A549 (cell line): ENCODE results near the gene PRKCD. TPM values are rescaled to one million over a fixed set of nuclear protein-coding genes. Genes with fewer than 3 reads are reported as not detected.

ENCODE experiments used
- ATAC-seq, 2 experiments: fragments of 200-7000 bp in 1 of 2; fragments of >200 bp in 1 of 2; cut with Nextera tagmentation in 1 of 2; cut with Tn5 transposase in 1 of 2; 3 replicates each; pipeline versions ENCODE4 v1.8.0 to v1.9.1; 2018 to 2020; ENCODE audit warnings: mild to moderate bottlenecking in 1 of 2, moderate library complexity in 1 of 2
- CTCF ChIA-PET: fragments of 300-600 bp; sonication (Branson Sonifier 250); formaldehyde crosslinking; extraction: SDS; loops from one replicate; lab custom pipeline; 2021; ENCODE audit warnings: antibody characterized with exemption, inconsistent platforms; lab: Yijun Ruan, JAX
- POLR2A ChIA-PET: fragments of 350-600 bp; formaldehyde crosslinking; extraction: SDS; loops from one replicate; lab custom pipeline; 2021; ENCODE audit warnings: antibody characterized with exemption, inconsistent platforms; lab: Yijun Ruan, JAX
- DNase-seq, 2 experiments: peaks; one replicate each; pipeline versions ENCODE4 v3.0.0 to v3.0.0-alpha.2; 2011 to 2016; ENCODE audit warnings: low read depth in 1 of 2, low spot score in 1 of 2
- FAIRE-seq: peaks from 2 replicates; lab custom pipeline; 2011; peaks lifted over from hg19 to GRCh38; lab: Jason Lieb, UNC
- H3K27ac ChIP-seq, 2 experiments: fragments of >200 bp; sonication (Bioruptor Twin); formaldehyde crosslinking; 3 replicates each; pipeline ENCODE4 v1.5.1; 2016 to 2017
- H3K4me1 ChIP-seq: fragments of >200 bp; sonication (Bioruptor Twin); formaldehyde crosslinking; 3 replicates; pipeline ENCODE4 v1.6.1; 2016
- H3K4me2 ChIP-seq: fragments of >200 bp; sonication (Bioruptor Twin); formaldehyde crosslinking; 3 replicates; pipeline ENCODE4 v1.6.1; 2016
- H3K4me3 ChIP-seq: fragments of >200 bp; sonication (Bioruptor Twin); formaldehyde crosslinking; 3 replicates; pipeline ENCODE4 v1.5.1; 2016
- H3K9me3 ChIP-seq: fragments of >200 bp; sonication (Bioruptor Twin); formaldehyde crosslinking; 3 replicates; pipeline ENCODE4 v1.6.1; 2016
- BHLHE40 ChIP-seq: IDR thresholded peaks from 2 replicates; pipeline ENCODE4 v1.6.1; 2012; ENCODE audit warnings: low read depth, low read length, inconsistent platforms
- CEBPB ChIP-seq, 2 experiments: fragments of >200 bp in 1 of 2; sonication (Bioruptor Twin) in 1 of 2; formaldehyde crosslinking in 1 of 2; IDR thresholded peaks; 2 replicates each; pipeline ENCODE4 v1.6.1; 2012 to 2016
- EHF ChIP-seq: fragments of 250-450 bp; sonication (Bioruptor Pico); IDR thresholded peaks from 2 replicates; pipeline ENCODE4 v1.5.0; 2020; ENCODE audit warnings: mild to moderate bottlenecking
- HOXA7 ChIP-seq: fragments of 250-450 bp; sonication (Bioruptor Pico); IDR thresholded peaks from 2 replicates; pipeline ENCODE4 v1.5.0; 2020; ENCODE audit warnings: mild to moderate bottlenecking, moderate library complexity
- HOXB13 ChIP-seq: fragments of 250-450 bp; sonication (Bioruptor Pico); IDR thresholded peaks from 2 replicates; pipeline ENCODE4 v1.5.0; 2020; ENCODE audit warnings: low read depth, mild to moderate bottlenecking, moderate library complexity
- HOXB5 ChIP-seq: fragments of 250-450 bp; sonication (Bioruptor Pico); IDR thresholded peaks from 2 replicates; pipeline ENCODE4 v1.5.0; 2020; ENCODE audit warnings: mild to moderate bottlenecking, moderate library complexity
- KDM1A ChIP-seq: fragments of 200-600 bp; sonication (generic); IDR thresholded peaks from 2 replicates; pipeline ENCODE4 v1.6.1; 2016; ENCODE audit warnings: low read depth, mild to moderate bottlenecking
- KDM5A ChIP-seq: fragments of 200-600 bp; sonication (generic); IDR thresholded peaks from 2 replicates; pipeline ENCODE4 v1.6.1; 2016; ENCODE audit warnings: antibody characterized with exemption, mild to moderate bottlenecking
- MAZ ChIP-seq: fragments of 150-350 bp; IDR thresholded peaks from 2 replicates; pipeline ENCODE4 v1.6.1; 2014; ENCODE audit warnings: antibody characterized with exemption, low read depth, low read length, borderline replicate concordance
- MYC ChIP-seq: IDR thresholded peaks from 2 replicates; pipeline ENCODE4 v1.6.1; 2012; ENCODE audit warnings: mild to moderate bottlenecking, inconsistent platforms, low read length, improper control_type of control experiment, borderline replicate concordance
- NFE2L2 ChIP-seq: fragments of 150-350 bp; conservative IDR thresholded peaks from 2 replicates; pipeline ENCODE4 v1.6.1; 2014; ENCODE audit warnings: low read length
- NR3C1 ChIP-seq: fragments of >200 bp; sonication (Bioruptor Twin); formaldehyde crosslinking; IDR thresholded peaks from 3 replicates; pipeline ENCODE4 v1.6.1; 2017
- PHF8 ChIP-seq: fragments of 200-600 bp; sonication (generic); IDR thresholded peaks from 2 replicates; pipeline ENCODE4 v1.6.1; 2016; ENCODE audit warnings: low read depth, mild to moderate bottlenecking, antibody characterized with exemption, moderate library complexity, borderline replicate concordance
- POLR2A ChIP-seq: IDR thresholded peaks from 2 replicates; pipeline ENCODE4 v1.6.1; 2012; ENCODE audit warnings: mild to moderate bottlenecking, low read length
- POLR2AphosphoS2 ChIP-seq: conservative IDR thresholded peaks from 2 replicates; pipeline ENCODE4 v1.6.1; 2012; ENCODE audit warnings: low read length, improper control_type of control experiment, inconsistent platforms
- RAD21 ChIP-seq, 2 experiments: fragments of >200 bp in 1 of 2; sonication (Bioruptor Twin) in 1 of 2; formaldehyde crosslinking in 1 of 2; IDR thresholded peaks in 1 of 2; conservative IDR thresholded peaks in 1 of 2; 2 replicates in 1 of 2; 3 replicates in 1 of 2; pipeline ENCODE4 v1.6.1; 2012 to 2018; ENCODE audit warnings: inconsistent platforms in 1 of 2
- RCOR1 ChIP-seq: fragments of 150-350 bp; IDR thresholded peaks from 2 replicates; pipeline ENCODE4 v1.6.1; 2014; ENCODE audit warnings: antibody characterized with exemption, low read length, low read depth
- RFX5 ChIP-seq: fragments of 450-650 bp; IDR thresholded peaks from 2 replicates; pipeline ENCODE4 v1.7.1; 2014; ENCODE audit warnings: antibody characterized with exemption, mild to moderate bottlenecking, moderate library complexity
- TFCP2L1 ChIP-seq: fragments of 250-450 bp; sonication (Bioruptor Pico); IDR thresholded peaks from 2 replicates; pipeline ENCODE4 v1.5.0; 2021; ENCODE audit warnings: mild to moderate bottlenecking
- ZFP36 ChIP-seq: fragments of 450-650 bp; IDR thresholded peaks from 2 replicates; pipeline ENCODE4 v1.6.1; 2014; ENCODE audit warnings: borderline replicate concordance; ENCODE audit not compliant: partially characterized antibody
- WGBS: methylation state at CpG from one replicate; pipeline ENCODE4 v1.1.6; 2017; ENCODE audit errors: missing lambda C conversion rate; 5-methylcytosine and 5-hydroxymethylcytosine counted together
- polyA plus RNA-seq, 4 experiments: library from polyadenylated mRNA; depleted of rRNA in 3 of 4; stranded (reverse); fragments of >200 nt; fragmentation: RNase III in 1 of 4; extraction: RNeasy Plus Mini Kit Qiagen cat#74134 plus additional on column Dnase treatment in 1 of 4; gene quantifications; 2 replicates in 3 of 4; 3 replicates in 1 of 4; pipeline ENCODE4 v1.2.3, GENCODE V29; 2011 to 2017
- TF ChIP-seq, protein P1 (sequence below): fragments of >200 bp; sonication (Bioruptor Twin); formaldehyde crosslinking; IDR thresholded peaks from 3 replicates; pipeline ENCODE4 v1.6.1; 2016
- TF ChIP-seq, protein P2 (sequence below): IDR thresholded peaks from 2 replicates; pipeline ENCODE4 v1.6.1; 2012
- TF ChIP-seq, protein P3 (sequence below): fragments of 450-650 bp; IDR thresholded peaks from 2 replicates; pipeline ENCODE4 v1.6.1; 2014; ENCODE audit warnings: antibody characterized with exemption
- TF ChIP-seq, protein P4 (sequence below): fragments of 250-450 bp; sonication (Bioruptor Pico); IDR thresholded peaks from 2 replicates; pipeline ENCODE4 v1.5.0; 2021; ENCODE audit warnings: mild to moderate bottlenecking, moderate library complexity, borderline replicate concordance

The PRKCD gene
- polyA plus RNA-seq, 2 of the 4 experiments (the other 2 are of a cell fraction) = 10.1 to 18.3 TPM

DNA sequence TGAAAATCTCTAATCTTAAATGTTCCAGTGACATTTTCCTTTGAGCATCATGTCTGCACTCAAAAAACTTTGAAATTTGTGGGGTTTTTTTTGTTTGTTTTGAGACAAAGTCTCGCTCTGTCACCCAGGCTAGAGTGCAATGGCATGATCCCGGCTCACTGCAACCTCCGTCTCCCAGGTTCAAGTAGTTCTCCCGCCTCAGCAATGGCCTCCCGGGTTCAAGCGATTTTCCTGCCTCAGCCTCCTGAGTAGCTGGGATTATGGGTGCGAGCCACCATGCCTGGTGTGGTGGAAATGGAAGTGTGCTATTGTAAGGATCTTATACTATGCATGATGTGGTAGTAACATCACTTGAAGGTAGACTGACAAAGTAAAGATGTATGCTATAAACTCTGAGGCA is 52.3 kb downstream of the PRKCD start:
- no peak for ATAC-seq
- no peak for DNase-seq
- TF ChIP-seq RFX5 (no peak), BHLHE40 (no peak), MYC (no peak), HOXA7 (no peak), RCOR1 (no peak), HOXB5 (CRISPR knock-in tag) (no peak), CEBPB (IDR thresholded peaks at IDR 0.05) (no peak), RAD21 (conservative IDR thresholded peaks at IDR 0.05 in 1 of 2, IDR thresholded peaks at IDR 0.05 in 1 of 2) (no peak), EHF (CRISPR knock-in tag) (no peak), PHF8 (no peak), HOXB13 (CRISPR knock-in tag) (no peak), KDM1A (no peak), NFE2L2 (no peak), POLR2AphosphoS2 (no peak)
- TF ChIP-seq, protein P1, sequence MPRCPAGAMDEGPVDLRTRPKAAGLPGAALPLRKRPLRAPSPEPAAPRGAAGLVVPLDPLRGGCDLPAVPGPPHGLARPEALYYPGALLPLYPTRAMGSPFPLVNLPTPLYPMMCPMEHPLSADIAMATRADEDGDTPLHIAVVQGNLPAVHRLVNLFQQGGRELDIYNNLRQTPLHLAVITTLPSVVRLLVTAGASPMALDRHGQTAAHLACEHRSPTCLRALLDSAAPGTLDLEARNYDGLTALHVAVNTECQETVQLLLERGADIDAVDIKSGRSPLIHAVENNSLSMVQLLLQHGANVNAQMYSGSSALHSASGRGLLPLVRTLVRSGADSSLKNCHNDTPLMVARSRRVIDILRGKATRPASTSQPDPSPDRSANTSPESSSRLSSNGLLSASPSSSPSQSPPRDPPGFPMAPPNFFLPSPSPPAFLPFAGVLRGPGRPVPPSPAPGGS = no peak
- TF ChIP-seq, protein P2, sequence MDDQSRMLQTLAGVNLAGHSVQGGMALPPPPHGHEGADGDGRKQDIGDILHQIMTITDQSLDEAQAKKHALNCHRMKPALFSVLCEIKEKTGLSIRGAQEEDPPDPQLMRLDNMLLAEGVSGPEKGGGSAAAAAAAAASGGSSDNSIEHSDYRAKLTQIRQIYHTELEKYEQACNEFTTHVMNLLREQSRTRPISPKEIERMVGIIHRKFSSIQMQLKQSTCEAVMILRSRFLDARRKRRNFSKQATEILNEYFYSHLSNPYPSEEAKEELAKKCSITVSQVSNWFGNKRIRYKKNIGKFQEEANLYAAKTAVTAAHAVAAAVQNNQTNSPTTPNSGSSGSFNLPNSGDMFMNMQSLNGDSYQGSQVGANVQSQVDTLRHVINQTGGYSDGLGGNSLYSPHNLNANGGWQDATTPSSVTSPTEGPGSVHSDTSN = no peak
- no peaks in the 10 kb centered on the region for H3K4me1 ChIP-seq
- H3K4me3 ChIP-seq = no peak overlapping the region
- CTCF ChIA-PET = no interaction called here
- no peak overlapping the region for H3K4me2 ChIP-seq
- FAIRE-seq = no peak
- 97% methylated on average over 7 of the region's 7 CpGs for WGBS
- H3K9me3 ChIP-seq = peaks cover 7% of the 10 kb centered on the region; the same call in 1 of the 3 replicates
- POLR2A ChIA-PET = no interaction called here
- no peak overlapping the region for H3K27ac ChIP-seq

DNA sequence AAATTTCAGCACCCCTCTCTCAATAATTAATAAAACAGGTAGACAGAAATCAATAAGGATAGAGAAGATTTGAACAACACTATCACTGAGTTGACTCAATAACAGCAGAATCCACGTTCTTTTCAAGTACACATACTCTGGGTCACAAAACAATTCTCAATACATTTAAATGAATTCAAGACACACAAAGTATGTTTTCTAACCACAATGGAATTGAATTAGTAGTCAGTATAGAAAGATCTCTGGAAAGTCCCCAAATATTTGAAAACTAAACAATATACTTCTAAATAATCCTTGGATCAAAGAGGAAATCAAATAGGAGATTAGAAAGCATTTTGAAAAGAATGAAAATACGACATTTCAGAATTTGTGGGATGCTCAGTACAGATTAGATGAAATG is 54.8 kb downstream of the PRKCD start:
- TF ChIP-seq, protein P3, sequence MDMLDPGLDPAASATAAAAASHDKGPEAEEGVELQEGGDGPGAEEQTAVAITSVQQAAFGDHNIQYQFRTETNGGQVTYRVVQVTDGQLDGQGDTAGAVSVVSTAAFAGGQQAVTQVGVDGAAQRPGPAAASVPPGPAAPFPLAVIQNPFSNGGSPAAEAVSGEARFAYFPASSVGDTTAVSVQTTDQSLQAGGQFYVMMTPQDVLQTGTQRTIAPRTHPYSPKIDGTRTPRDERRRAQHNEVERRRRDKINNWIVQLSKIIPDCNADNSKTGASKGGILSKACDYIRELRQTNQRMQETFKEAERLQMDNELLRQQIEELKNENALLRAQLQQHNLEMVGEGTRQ = no peak
- no peak for TF ChIP-seq MAZ
- no peak for TF ChIP-seq KDM5A
- TF ChIP-seq HOXB13 (CRISPR knock-in tag) = no peak
- TF ChIP-seq NR3C1 = no peak
- TF ChIP-seq HOXA7 = no peak
- no peak for TF ChIP-seq EHF (CRISPR knock-in tag)
- TF ChIP-seq POLR2A = no peak
- no peak for TF ChIP-seq TFCP2L1 (CRISPR knock-in tag)
- TF ChIP-seq, protein P4, sequence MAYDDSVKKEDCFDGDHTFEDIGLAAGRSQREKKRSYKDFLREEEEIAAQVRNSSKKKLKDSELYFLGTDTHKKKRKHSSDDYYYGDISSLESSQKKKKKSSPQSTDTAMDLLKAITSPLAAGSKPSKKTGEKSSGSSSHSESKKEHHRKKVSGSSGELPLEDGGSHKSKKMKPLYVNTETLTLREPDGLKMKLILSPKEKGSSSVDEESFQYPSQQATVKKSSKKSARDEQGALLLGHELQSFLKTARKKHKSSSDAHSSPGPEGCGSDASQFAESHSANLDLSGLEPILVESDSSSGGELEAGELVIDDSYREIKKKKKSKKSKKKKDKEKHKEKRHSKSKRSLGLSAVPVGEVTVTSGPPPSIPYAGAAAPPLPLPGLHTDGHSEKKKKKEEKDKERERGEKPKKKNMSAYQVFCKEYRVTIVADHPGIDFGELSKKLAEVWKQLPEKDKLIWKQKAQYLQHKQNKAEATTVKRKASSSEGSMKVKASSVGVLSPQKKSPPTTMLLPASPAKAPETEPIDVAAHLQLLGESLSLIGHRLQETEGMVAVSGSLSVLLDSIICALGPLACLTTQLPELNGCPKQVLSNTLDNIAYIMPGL (CRISPR knock-in tag) = no peak
- no peak for TF ChIP-seq CEBPB (IDR thresholded peaks at IDR 0.05)
- no peak for TF ChIP-seq ZFP36
- TF ChIP-seq, all 56 proteins: peak for 0
- H3K9me3 ChIP-seq = no peaks in the 10 kb centered on the region
- POLR2A ChIA-PET = no interaction called here
- no peak overlapping the region for H3K27ac ChIP-seq
- ATAC-seq = no peak
- WGBS = 70% methylated on average over 2 of the region's 2 CpGs
- H3K4me2 ChIP-seq = no peak overlapping the region
- CTCF ChIA-PET = interaction anchor here (2.1 kb wide), 1 partner anchor 20 kb away, joined by 7 read pairs; no protein-coding TSS in a partner anchor
- DNase-seq = no peak
- H3K4me1 ChIP-seq = no peaks in the 10 kb centered on the region
- no peak overlapping the region for H3K4me3 ChIP-seq
- FAIRE-seq = no peak
